ENCODE measurements around the gene TAS1R3. TPM values are rescaled to one million over a fixed set of nuclear protein-coding genes. Genes with fewer than 3 reads are reported as not detected.

The TAS1R3 gene
- total RNA-seq, 1 experiment from 2014 or later = 0.28 TPM

- no peaks in the 10 kb centered on the region for H3K79me2 ChIP-seq (ENCODE audit: insufficient read depth, low read length)
- H3K4me1 ChIP-seq (ENCODE audit: insufficient read depth, low read length) = no peaks in the 10 kb centered on the region
- H3K27me3 ChIP-seq (ENCODE audit: insufficient read depth, low read length) = no peaks in the 10 kb centered on the region
- Mint-ChIP-seq H3K4me3 (no peak overlapping the region), H3K4me1 (peaks cover 0 to 7% of the 10 kb centered on the region in 2 experiments; a peak in 2 of 4 replicates), H3K27me3 (ENCODE audit: low read depth) (no peaks in the 10 kb centered on the region; the same call in 1 of the 2 replicates), H3K36me3 (ENCODE audit: insufficient read depth in 1 of 3, low read depth in 3 of 3) (no peaks in the 10 kb centered on the region; a peak in 1 of 7 replicates), H3K9me3 (no peaks in the 10 kb centered on the region), H3K27ac (no peak overlapping the region)
- H2BK20ac ChIP-seq (ENCODE audit: low read depth, low read length, poor library complexity, severe bottlenecking) = no peak overlapping the region
- H3K79me1 ChIP-seq (ENCODE audit: insufficient read depth, low read depth, low read length, poor library complexity, severe bottlenecking) = no peaks in the 10 kb centered on the region
- H3K4ac ChIP-seq (ENCODE audit: low read depth, low read length) = no peak overlapping the region
- H3K18ac ChIP-seq (ENCODE audit: insufficient read length, low read depth, low read length) = no peak overlapping the region
- H3K4me2 ChIP-seq (ENCODE audit: insufficient read depth, insufficient read length, low read length) = no peak overlapping the region
- no peak for TF ChIP-seq CTCF (conservative IDR thresholded peaks at IDR 0.05)
- H2AFZ ChIP-seq (ENCODE audit: low read length) = no peak overlapping the region
- no peak overlapping the region for H2BK5ac ChIP-seq (ENCODE audit: insufficient read length, low read length)
- no CpG with 5 or more reads among the region's 62 CpGs for WGBS (ENCODE audit: extremely low coverage, insufficient read length, low lambda C conversion rate)
- no peak overlapping the region for H3K56ac ChIP-seq (ENCODE audit: insufficient read length, low read depth, low read length)
- H3K14ac ChIP-seq (ENCODE audit: insufficient read depth, low read length) = no peak overlapping the region
- no peak overlapping the region for H4K8ac ChIP-seq (replicated peaks; ENCODE audit: insufficient read length, low read depth, low read length)
- H3T11ph ChIP-seq (ENCODE audit: low read length) = no peak overlapping the region
- no peak for DNase-seq
- H3K23me2 ChIP-seq (ENCODE audit: insufficient read length, low read depth, low read length, poor library complexity, severe bottlenecking) = peaks cover 4% of the 10 kb centered on the region
- H2AK5ac ChIP-seq (ENCODE audit: insufficient read length, low read length) = no peak overlapping the region
- H2BK12ac ChIP-seq (ENCODE audit: insufficient read length, low read depth, low read length) = no peak overlapping the region
- no peaks in the 10 kb centered on the region for H4K20me1 ChIP-seq (ENCODE audit: control insufficient read depth, insufficient read depth, insufficient read length)
- no peak overlapping the region for H4K5ac ChIP-seq (ENCODE audit: insufficient read length, low read depth, low read length)
- H4K91ac ChIP-seq (ENCODE audit: insufficient read length, low read depth, low read length) = no peak overlapping the region
- no peak overlapping the region for H2BK120ac ChIP-seq (ENCODE audit: low read depth, low read length, poor library complexity, severe bottlenecking)
- H3K23ac ChIP-seq (ENCODE audit: insufficient read length, low read depth, low read length) = no peak overlapping the region
- H2BK15ac ChIP-seq (ENCODE audit: low read depth, low read length) = no peak overlapping the region
- no peak overlapping the region for H3K27ac ChIP-seq (ENCODE audit: insufficient read length, low read depth, low read length)
- no peaks in the 10 kb centered on the region for H3K9me3 ChIP-seq (ENCODE audit: control insufficient read depth, low read depth, low read length)
- H3K9ac ChIP-seq (ENCODE audit: extremely low read depth, insufficient read length, low read length) = no peak overlapping the region
Measured at GRCh38 chr1:1296070-1297061, 34.7 kb upstream of the TAS1R3 start.
